B cell (primary cell): ENCODE data around the gene GFPT2.

Source experiments
- CTCF ChIP-seq: fragments of 200-600 bp; IDR thresholded peaks from one replicate; pipeline ENCODE4 v1.8.0; 2022; ENCODE audit warnings: antibody characterized with exemption, mild to moderate bottlenecking
- EZH2 ChIP-seq: IDR thresholded peaks from 2 replicates; pipeline ENCODE4 v1.6.1; 2012; ENCODE audit warnings: borderline replicate concordance, low read depth, mild to moderate bottlenecking, moderate library complexity, low read length; ENCODE audit not compliant: insufficient read depth, poor library complexity, severe bottlenecking

GRCh38 chr5:180341595-180341994 lies 11.5 kb downstream of the GFPT2 start:
- TF ChIP-seq CTCF (no peak), EZH2 (no peak)
